Epidermal melanocyte (primary cell): ENCODE results near the gene CCDC121.
"Not testable (repeated sequence)": the region's sequence is repeated elsewhere in the genome, so short reads cannot be mapped to it uniquely, and the experiment has no call there.

Experiments
- DNase-seq: peaks from one replicate; pipeline ENCODE4 v3.0.0; 2011; ENCODE audit warnings: low spot score; ENCODE audit not compliant: insufficient read length

Gene CCDC121

DNA sequence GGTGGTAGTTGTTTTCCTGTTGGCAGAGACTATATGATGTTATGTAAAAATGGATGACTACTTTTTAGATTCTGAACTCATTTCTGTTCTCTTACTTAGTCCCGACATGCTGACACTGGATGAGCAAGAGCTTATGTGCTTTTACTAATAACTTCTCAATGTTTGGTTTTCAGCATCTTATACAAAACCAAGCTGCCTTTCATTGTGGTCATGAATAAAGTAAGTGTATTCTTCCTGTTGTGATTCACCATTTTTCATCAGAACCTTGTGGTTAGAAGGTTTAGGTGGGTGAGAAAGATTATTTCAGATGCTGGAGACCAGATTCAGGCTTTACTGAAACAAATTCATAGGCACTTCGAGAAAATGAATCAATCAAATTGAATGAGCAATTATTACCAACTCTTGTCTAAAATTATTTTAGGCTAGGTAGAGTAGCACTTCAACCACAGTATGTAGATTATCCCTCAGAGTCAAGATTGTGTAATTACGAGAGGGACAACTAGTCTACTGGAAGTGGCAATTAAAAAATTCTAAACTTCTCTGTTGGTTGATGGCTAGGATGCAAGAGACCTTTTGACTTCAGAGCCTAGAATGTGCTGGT is 9.3 kb upstream of the CCDC121 start:
- no peak for DNase-seq

DNA sequence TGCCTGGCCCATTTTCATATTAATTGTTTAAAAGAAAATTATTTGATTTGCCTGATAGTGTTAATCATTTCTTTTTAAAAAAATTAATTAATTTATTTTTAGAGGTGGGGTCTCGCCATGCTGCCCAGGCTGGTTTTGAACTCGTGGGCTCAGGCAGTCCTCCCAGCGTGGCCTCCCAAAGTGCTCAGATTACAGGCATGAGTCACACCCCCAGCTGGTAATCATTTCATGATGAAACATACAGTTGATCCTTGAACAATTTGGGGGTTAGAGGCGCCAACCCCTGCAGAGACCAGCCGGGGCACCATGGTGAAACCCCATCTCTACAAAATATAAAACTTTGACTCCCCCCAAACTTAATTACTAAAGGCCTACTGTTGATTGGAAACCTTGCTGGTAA is 8.0 kb upstream of the CCDC121 start:
- DNase-seq: no peak

DNA sequence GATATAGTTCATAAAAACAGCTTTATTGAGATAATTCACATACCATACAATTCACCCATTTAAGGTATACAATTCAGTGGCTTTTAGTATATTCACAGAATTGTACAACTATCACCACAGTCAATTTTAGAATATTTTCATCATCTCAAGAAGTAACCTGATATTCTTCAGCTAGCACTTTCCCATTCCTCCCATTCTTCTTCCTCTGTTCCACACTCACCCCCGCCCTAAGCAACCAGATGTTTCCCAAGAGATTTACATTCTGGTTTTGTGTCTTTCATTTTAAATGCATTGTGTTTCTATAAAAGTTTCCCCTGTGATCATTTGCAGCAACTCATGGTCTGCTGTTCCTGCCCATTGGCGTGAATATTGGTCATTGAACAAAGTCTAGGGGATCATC is 5.5 kb upstream of the CCDC121 start:
- no peak for DNase-seq

DNA sequence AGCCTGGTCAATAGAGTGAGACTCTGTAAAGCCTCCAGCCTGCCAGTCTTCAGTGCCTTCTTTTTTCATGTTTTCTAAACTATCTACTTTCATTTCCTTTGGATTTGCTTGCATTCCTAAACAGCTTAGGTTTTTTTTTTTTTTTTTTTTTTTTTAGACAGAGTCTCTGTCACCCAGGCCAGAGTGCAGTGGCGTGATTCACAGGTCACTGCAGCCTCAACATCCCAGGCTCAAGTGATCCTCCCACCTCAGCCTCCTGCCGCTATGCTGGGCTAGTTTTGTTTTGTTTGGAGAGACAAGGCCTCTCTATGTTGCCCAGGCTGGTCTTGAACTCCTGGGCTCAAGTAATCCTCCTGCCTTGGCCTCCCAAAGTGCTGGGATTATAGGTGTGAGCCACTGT is 1.4 kb upstream of the CCDC121 start:
- DNase-seq: not testable (repeated sequence)

DNA sequence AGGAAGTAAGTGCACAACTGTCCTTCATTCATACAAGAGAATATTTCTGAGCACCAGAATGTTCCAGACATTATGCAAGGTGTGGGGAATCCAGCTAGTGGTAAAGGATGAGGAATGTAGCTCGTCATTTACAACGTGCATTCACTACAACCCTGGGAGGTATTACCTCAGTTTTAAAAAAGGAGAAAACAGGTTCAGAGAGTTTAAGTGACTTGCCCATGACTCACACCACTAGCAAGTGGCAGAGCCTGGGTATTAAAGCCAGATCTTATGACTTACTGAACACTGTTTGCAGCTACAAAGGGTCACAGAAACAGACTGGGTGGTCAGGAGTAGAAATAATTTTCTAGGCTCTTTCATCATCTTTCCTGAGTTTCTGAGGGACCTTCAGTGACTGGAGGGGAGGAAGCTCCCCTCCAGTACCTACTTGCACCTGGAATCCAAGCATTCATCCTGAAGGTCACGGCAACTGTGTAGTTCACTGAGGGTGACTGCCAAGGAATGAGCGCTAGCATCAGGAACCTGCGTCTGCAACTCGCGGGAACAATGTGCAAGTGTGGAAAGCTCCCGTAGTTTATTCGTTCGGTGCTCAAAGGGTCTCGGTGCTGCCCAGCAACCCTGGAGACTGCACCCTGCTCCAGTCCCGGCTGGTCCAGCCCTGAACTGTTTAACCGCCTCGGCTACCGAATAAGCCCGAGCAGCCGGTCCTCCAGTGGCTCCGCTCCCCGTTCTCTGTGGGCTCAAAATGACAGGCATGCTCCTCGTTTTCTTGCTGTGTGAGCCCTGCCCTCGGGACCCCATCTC is 647 bp downstream of the CCDC121 start:
- no peak for DNase-seq

DNA sequence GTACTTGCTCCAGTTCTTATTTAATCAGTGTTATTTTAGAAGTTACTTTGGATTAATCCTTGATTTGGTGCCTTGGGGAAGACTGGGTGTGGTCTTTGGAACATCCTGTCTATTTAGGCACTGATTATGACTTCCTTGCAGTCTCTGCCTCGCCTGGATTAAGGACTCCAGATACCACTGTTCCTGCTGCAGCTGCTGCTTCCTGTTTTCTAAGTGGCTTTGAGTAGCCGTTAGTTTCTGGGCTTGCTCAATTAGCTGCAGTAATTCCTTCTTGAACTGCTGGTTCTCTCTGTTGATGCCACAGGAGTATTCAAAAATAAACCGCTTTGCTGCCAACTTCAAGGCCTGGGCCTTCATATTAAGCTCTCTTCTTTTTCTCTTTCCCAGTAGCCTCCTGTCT is 1.9 kb downstream of the CCDC121 start:
- DNase-seq: not testable (repeated sequence)

DNA sequence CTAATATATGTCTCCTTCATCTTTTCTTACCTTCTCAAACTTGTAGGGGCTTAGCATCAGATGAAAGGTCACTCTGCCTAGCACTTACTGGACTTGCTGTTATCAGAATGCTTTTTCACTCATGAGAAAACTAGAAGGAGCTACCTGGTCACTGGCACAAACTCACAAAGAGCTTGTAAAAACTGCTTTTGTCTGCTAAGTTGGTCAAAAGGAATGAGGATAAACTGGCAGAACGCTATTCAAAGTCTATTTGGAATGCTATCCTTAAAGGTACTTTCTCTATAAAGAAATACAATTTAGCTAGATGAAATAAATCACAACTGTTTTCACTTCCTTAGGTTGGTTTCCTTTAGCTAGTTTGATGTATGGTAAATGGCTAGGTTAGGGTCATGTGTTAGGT is 2.5 kb downstream of the CCDC121 start:
- not testable (repeated sequence) for DNase-seq

DNA sequence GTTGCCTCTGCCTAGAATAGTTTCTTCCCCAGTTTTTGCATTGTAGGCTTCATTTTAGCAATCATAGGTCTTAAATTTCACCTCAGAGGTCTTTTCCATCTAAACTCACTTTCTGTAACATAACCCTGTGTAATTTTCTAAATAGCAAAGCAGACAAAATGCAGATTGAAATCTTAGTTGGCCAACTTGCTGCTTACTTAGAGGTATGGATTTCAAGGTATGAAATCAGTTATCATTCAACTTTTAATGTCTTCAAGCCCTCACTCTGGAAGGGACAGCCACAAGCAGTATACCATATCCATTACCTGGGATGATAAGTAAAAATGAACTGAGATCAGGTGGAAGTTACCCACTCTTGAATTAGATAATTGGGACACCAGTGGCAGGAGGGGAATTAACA is 3.9 kb downstream of the CCDC121 start:
- DNase-seq: no peak

DNA sequence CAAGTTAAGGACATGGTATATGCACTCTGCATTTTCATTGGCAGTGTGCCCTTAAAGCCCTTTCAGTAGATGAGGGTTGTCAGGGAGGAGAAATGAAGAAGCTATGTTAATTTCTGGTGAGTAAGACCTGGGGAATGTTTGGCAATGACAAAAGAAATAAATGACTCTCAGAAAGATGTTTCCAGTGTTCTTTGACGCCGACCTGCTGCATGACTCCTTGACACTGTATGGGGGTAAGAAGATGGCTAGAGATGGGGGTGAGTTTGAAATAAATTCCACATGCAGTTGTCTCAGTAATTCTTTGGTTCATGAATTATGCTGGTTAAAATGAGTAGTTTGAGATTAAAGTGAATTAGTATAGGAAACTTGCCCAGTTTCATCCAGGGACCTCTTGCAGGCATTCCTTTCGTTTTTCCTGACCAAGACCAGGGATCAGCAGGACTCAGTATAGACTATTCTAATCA is 5.9 kb downstream of the CCDC121 start:
- DNase-seq: no peak

DNA sequence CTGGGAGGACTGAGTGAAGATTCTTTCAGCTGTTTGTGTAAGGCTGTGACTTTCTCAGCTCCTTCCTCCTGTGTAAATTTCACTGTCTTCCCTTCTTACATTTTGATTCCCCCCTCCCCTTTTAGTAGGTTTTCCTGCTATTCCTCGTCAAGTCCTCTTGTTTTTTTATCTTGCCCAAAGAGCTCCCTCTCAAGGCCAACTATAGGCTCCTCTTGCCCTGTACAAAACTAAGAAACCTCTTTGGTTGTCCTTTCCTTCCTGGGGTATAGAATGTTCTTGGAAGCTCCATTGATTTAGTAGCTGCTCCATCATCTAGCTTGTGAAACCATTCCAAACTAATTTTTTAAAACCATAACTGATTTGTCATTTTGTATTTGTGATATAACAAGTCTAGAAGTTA is 7.3 kb downstream of the CCDC121 start:
- DNase-seq: no peak

DNA sequence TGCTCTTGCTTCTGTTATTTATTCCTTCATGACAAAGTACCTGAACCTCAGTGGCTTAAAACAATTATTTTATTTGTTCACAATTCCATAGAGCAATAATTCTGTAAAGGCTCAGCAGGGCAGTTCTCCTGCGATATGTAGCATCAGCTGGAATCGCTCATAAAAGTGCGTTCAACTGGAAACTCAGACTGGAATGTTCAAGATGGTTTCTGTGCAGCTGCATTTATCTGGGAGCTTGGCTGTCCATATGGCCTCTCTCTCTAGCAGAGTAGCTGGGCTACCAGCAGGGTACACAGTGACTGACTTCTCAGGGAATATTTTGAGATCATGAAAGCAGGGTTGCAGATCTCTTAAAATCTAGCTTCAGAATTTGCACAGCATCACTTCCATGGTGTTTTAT is 13.5 kb downstream of the CCDC121 start:
- DNase-seq: no peak

DNA sequence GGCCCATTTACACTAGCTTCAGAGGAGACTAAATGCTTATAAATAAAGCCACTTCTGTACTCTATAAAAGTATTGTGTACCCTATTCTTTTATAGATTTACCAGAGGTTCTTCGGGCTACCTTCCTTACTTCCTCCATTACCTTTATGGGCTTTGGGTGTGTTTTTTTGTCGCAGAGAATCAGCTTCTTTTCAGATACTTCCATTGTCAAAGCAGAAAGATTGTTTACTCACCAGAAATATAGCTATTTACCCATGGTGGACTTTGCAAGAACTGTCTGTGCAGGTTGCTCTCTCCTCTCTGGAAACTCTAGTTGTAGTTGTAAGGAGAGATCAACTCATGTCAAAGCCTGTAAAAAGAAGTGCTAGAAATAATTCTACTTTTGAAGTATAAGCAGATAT is 14.8 kb downstream of the CCDC121 start:
- no peak for DNase-seq

DNA sequence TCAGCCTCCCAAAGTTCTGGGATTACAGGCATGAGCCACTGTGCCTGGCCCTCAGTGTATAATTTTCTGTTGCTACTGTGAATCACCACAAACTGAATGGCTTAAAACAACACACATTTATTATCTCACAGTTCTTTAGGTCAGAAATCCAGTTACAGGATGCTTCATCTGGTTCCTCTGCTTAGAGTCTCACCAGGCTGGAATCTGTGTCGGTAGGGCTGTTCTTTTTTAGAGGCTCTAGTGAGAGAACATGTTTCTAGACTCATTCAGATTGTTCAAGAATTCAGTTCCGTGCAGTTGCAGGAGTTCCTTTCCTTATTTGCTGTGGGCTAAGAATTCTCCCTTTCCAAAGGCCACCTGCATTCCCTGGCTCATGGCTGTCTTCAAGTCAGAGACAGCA is 22.2 kb downstream of the CCDC121 start:
- DNase-seq: no peak

DNA sequence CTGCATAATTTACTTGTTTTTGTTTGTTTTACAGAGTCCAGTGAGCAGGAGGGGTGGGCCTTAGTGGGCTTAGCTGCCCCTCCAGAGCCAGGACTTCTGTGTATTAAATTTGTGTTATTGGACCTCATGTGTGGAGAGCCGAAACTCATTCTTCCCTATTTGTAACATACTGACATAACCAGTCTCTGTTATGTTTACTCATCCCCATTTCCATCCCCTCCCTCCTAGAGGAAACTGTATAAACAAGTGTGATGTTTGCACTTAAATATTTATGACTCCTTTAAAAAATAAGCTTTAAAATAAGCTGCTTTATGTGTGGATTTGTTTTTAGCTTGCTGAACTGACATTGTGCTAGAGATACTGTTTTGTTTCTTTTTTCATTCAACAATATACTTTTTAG is 32.2 kb downstream of the CCDC121 start:
- DNase-seq: no peak

DNA sequence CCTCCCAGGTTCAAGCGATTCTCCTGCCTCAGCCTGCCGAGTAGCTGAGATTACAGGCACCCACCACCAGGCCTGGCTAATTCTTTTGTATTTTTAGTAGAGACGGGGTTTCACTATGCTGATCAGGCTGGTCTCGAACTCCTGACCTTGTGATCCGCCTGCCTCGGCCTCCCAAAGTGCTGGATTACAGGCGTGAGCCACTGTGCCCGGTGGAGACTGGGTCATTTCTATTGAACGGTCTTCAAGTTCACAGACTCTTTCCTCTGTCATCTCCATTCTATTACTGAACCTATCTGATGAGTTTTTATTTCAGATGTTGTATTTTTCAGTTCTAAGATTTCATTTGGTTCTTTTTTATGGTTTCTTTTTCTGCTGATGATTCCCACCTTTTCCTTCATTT is 33.4 kb downstream of the CCDC121 start:
- DNase-seq: not testable (repeated sequence)

DNA sequence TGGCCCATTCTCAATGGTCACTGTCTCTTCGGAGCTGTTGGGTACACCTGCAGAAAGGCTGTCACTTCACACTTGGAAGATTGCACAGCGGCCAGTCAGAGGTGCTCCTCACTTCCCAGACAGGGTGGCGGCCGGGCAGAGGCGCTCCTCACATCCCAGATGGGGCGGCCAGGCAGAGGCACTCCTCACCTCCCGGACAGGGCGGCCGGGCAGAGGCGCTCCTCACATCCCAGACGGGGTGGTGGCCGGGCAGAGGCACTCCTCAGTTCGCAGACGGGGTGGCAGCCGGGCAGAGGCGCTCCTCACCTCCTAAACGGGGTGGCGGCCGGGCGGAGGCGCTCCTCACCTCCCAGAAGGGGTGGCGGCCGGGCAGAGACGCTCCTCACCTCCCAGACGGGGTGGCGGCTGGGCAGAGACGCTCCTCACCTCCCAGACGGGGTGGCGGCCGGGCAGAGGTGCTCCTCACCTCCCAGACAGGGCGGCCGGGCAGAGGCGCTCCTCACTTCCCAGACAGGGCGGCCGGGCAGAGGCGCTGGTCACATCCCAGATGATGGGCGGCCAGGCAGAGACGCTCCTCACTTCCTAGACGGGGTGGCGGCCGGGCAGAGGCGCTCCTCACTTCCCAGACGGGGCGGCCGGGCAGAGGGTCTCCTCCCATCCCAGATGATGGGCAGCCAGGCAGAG is 34.6 kb downstream of the CCDC121 start:
- not testable (repeated sequence) for DNase-seq

DNA sequence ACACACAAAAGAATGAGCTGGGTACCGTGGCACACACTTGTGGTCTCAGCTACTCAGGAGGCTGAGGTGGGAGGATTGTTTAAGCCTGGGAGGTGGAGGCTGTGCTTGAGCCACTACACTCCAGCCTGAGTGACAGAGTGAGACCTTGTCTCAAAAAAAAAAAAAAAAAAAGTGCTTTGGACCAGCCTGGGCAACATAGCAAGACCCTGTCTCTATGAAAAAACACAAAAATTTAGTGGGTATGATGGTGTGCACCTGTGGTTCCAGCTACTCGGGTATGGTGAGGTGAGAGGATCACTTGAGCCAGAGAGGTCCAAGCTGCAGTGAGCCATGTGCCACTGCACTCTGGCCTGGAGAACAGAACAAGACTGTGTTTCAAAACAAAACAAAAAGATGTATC is 35.6 kb downstream of the CCDC121 start:
- no peak for DNase-seq

DNA sequence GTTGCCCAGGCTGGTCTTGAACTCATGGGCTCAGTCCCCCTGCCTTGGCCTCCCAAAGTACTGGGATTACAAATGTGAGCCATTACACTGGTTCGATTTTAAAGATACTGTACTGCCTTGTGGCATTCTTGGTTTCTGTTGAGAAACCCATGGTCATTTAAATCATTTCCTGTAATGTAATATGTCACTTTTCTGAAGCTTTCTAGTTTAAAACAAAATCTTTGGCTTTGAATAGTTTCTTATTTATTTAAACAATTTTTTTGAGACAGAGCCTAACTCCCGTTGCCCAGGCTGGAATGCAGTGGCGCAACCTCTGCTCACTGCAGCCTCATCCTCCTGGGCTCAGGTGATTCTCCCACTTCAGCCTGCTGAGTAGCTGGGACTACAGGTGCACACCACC is 37.1 kb downstream of the CCDC121 start:
- DNase-seq: no peak

DNA sequence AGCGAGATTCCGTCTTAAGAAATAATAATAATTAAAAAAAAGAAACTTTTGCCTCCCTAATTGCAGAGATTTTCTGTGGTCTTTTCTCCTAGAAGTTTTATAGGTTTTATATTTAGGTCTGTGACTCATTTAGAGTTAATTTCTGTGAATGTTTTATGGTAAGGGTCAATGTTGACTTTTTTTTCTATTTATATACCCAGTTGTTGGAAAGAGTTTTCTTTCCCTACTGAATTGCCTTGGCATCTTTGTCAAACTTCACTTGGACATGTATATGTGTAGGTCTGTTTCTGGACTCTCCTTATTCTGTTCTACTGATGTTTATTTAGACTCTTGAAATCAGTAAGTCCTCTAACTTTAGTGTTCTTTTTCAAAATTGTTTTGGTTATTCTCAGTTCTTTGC is 40.5 kb downstream of the CCDC121 start:
- no peak for DNase-seq

DNA sequence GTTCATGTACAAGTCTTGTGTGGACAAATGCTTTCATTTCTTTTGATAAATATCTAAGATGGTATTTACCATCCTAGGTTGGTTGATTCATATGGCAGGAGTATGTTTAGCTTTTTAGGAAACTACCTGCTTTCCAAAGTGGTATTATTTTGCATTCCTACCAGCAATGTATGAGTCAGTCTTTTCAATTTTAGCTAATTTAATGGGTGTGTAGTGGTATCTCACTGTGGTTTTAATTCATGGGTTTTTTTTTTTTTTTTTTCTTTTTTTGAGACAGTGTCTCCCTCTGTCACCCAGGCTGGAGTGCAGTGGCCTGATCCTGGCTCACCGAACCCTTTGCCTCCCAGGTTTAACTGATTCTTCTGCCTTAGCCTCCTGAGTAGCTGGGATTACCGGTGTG is 41.8 kb downstream of the CCDC121 start:
- DNase-seq: no peak

DNA sequence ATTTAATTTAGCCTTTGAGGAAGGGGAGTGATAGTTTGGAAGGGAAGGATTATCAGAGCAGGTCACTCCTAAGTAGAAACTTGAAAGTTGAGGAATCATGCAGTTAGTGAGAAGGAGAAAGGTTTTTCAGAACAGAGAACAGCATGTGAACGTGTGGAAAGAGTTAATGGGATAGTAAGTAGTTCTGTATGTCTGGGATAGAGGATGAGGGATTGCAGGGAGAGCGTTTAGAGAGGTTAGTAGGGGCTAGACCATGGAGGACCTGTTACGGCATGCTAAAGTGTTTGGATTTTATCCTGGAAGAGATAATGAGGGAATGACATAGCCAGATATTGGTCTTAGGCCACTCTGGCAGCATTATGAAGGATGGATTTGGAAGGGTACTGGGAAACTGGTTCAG is 44.2 kb downstream of the CCDC121 start:
- no peak for DNase-seq

DNA sequence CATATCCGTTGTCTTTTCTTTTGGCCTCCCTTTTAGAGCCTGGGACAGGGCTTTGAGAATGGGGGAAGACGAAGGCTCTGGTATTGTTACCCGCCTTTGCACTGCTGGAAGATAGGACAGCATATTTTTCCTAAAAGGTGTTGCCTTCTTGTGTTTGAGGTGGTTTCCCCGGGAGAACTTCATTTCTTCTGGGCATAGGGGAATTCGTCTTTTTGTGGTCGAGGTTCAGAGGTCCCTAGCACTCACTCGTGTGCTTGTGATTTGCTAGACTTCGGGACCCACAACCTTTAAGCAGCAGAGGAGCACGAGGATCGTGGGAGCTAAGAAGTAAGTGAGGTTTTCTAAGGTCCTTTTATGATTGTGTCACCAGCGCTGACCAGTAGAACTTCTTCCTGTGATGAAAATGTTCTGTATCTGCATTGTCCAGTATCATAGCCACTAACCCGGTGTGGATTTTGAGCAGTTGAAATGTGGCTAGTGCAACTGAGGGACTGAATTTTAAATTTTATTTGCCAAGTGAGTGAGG is 45.4 kb downstream of the CCDC121 start:
- no peak for DNase-seq
